Measurements from ENCODE around the gene TPR.
"Not testable (repeated sequence)": the region's sequence is repeated elsewhere in the genome, so short reads cannot be mapped to it uniquely, and the experiment has no call there.

The TPR gene

DNA sequence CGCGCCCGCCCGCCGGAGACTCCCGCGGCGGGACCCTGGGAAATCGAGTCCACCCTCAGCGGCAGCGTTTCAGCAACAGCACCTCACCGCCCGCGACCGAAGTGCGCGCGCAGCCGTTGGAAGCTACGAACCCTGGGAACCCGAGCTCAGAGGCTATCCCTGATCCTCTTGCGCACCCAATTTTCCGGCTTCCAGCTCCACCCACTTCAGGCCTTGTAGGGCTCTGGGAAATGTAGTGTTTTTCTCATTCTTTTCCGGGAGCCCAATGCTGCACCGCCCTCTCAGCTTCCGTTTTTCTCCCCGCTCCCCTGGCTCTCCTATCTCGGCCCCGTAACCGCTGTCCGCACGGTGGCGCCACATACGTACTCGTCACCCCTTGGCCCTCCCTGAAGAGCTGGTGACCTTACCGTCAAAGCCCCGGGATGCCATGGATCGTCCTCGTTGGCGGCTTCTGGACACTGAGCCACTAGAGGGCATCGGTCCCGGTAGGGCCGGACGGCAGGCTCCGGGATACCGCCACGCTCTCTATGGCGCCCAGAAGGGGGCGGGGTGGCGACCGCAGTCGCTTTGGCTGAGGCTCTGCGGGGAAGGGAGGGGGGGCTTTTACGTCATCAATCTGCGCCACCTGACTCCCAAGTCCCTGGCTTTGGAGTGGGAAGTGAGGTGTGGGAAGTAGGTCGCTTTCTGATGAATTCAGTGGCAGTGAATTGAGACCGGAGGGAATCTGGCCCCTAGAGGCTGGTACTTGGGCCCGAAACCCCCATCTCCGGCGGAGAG lies at the start of gene TPR, which contains the start of gene ODR4:
Gene TPR (minus strand): TSS at position 102 of the 777 bp plus-strand sequence. CDS start 225 bp downstream, outside the sequence.
Gene ODR4 (plus strand): TSS at position 687 of the 777 bp plus-strand sequence. CDS start 3,948 bp downstream, outside the sequence.
- intact Hi-C loops (cut with DNase I) = loop anchor here (10.0 kb wide), 2 partner anchors 1061 to 1221 kb away; partner anchors contain the start of genes IVNS1ABP, SWT1 and TRMT1L

DNA sequence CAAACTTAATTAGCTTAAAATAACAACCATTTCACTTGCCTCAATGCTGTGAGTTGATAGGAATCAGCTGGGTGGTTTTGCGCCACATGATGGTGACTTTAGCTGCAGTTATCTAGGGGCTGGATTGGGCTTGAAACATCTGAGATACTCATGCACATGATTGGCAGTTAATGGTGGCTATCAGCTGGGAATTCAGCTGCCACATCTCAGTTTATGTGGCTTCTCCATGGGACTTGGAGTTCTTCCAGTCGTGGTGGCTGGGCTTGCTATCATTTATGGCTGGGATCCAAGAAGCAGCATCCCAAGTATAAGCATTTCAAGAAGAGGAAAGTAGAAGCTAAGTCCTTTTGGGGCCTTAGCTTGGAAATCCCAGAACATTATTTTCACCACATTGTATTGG lies 49.5 kb upstream of the TPR start:
- DNase-seq = no peak
- intact Hi-C loops (cut with DNase I) = no loop called here

More for the DNA sequence above, at the start of gene TPR, which contains the start of gene ODR4:
- peak; percentile 94 to 99 (median 97) for DNase-seq

DNA sequence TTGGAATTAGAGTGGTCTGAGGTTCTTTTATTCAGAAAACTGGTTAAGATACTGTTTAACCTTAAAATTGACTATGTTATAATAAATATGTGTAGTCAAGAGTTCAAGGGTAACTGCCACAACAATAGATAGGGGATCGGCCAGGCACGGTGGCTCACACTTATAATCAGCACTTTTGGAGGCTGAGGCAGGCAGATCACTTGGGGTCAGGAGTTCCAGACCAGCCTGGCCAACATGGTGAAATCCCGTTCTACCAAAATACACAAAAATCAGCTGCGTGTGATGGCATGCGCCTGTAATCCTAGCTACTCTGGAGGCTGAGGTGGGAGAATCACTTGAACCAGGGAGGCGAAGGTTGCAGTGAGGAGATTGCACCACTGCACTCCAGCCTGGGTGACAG lies 46.4 kb upstream of the TPR start:
- intact Hi-C loops (cut with DNase I) = no loop called here
- no peak for DNase-seq

GRCh38 chr1:186420923-186421322 lies 45.9 kb upstream of the TPR start:
- intact Hi-C loops (cut with DNase I) = no loop called here
- DNase-seq = no peak

DNA sequence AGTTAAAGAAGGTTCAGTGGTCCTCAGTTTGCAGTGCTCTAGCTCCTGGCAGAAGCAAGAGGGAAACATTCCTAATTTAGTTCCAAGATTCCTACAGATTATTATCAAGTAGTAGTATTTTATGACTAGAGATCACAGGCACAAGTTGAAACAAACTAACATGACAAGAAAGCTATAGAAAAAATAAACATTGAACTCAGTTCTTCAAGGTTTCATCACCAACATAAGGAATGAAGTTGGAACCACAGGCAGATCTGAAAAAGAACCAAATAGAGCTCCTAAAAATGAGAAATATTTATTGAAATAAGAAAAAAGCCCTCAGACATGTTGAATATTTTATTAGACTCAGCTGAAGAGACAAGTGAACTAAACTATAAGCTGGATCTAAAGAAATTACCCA lies 45.3 kb upstream of the TPR start:
- no peak for DNase-seq
- intact Hi-C loops (cut with DNase I) = no loop called here

GRCh38 chr1:186418503-186418902 lies 43.5 kb upstream of the TPR start:
- no peak for DNase-seq
- intact Hi-C loops (cut with DNase I) = no loop called here

GRCh38 chr1:186413319-186413718 lies 38.3 kb upstream of the TPR start:
- DNase-seq = no peak
- intact Hi-C loops (cut with DNase I) = no loop called here

DNA sequence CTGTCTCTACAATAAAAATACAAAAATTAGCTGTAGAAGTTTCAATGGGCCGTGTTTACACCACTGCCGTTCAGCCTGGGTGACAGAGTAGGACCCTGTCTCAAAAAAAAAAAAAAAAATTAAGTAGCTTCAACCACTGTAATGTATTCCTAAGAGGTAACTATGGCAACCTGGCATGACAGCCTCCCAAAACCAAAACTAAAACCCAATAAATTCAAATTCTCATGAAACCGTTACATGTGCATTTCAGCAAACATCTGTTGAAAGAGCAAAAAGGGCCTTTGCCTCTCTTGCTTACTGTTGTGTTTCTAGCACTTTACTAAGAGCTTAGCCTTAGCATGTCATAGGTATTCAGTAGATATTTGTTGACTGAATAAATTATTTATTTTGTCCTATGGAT lies 34.0 kb upstream of the TPR start:
- no peak for DNase-seq
- intact Hi-C loops (cut with DNase I) = no loop called here

DNA sequence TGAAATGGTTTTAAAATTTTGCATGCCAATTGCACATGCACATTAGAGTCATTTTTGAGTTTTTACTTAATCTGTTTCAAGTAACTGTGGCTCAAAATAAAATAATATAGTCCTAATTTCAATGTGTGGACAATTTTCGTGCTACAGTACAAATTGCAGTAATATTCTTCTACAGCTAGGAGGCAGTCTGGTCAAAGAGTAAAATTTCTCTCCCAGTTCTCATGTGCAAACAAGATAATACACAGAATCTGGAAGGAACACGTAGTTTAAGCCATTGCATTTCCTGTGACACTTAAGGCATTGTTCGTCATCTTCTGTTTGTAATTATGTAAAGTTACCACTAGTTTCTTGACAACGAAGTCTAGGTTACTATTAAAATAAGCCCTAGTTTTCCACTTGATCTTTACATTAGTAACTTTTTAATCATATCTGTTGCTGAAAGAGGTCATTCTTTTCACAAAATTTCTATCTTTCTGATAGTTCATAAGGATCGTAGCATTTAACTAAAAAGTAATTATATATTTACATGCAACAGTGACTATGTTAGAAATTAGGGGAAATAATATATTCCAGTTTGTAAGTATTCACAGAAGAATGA lies 29.5 kb upstream of the TPR start:
- DNase-seq = peak in 1 of 42 donors; percentile 11
- intact Hi-C loops (cut with DNase I) = no loop called here

DNA sequence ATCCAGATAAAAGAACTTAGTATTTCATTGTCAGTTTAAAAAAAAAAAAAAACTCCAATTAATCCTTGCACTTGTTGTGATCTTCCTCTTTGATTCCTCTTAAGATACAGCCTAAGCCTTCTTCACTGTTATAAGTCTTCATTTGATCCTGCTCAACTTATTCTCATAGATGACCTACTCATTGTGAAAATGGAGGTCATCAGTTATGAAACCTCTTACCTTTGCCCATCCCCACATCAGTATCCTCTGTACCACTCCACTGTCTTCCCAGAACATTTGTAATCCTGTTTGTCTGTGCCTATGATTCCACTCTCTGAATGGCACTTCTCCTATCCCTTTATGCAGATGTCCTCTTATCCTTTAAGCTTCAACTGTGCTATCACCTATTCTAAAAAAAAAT lies 28.6 kb upstream of the TPR start:
- intact Hi-C loops (cut with DNase I) = no loop called here
- no peak for DNase-seq

GRCh38 chr1:186401446-186401845 lies 26.4 kb upstream of the TPR start:
- intact Hi-C loops (cut with DNase I); DNase-seq: not testable (repeated sequence)

DNA sequence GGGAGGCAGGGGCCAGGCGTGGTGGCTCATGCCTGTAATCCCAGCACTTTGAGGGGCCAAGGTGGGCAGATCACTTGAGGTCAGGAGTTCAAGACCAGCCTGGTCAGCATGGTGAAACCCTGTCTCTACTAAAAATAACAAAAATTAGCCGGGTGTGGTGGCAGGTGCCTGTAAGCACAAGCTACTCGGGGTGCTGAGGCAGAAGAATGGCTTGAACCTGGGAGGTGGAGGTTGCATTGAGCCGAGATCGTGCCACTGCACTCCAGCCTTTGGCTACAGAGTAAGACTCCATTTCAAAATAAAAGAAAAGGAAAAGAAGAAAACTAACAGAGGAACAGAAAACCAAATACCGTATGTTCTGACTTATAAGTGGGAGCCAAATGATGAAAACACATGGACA lies 17.7 kb upstream of the TPR start:
- intact Hi-C loops (cut with DNase I); DNase-seq: not testable (repeated sequence)

DNA sequence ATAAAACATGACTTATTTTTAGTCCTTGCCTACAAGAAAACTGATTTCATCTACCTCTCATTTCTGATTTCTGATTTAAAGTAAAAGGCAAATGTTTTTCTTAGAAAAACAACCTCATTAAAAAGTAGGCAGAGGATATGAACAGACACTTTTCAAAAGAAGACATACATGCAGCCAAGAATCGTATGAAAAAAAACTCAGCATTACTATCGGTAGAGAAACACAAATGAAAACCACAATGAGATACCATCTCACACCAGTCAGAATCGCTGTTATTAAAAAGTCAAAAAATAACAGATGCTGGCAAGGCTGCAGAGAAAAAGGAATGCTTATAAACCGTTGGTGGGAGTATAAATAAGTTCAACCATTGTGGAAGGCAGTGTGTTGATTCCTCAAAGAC lies 16.8 kb upstream of the TPR start:
- intact Hi-C loops (cut with DNase I) = no loop called here
- no peak for DNase-seq

GRCh38 chr1:186390925-186391324 lies 15.9 kb upstream of the TPR start:
- intact Hi-C loops (cut with DNase I) = no loop called here

DNA sequence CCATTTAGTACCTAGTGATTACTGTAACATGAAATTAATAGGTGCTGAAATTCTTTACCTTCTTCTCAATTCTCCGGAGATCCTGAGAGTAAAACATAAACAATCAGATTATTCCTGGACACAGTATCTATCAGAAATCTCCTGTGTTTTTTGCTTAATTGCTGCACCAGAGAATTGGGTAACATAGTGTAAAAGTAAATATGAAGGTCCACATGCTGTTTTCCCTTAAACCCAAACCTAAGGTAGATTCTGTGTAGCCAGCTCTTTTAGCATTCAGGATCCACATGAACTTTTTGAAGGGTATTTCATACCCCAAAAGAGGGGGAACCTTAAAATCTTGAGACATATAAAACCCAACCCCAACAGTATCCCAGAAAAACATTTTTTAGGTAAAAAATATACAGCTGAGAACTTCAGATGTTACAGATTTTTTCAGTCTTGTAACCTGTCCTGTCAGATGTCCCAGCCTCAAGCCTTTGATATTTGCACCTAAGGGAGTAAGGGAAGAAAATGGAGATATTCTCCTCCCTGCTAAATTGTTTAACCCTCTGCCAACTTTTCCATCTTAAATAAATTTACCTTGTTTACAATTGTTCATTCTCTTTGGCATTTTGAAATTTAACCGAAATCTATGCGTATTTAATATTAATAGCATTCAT lies 11.8 kb upstream of the TPR start:
- DNase-seq = no peak
- intact Hi-C loops (cut with DNase I) = no loop called here

More at GRCh38 chr1:186390925-186391324, 15.9 kb upstream of the TPR start:
- no peak for DNase-seq

DNA sequence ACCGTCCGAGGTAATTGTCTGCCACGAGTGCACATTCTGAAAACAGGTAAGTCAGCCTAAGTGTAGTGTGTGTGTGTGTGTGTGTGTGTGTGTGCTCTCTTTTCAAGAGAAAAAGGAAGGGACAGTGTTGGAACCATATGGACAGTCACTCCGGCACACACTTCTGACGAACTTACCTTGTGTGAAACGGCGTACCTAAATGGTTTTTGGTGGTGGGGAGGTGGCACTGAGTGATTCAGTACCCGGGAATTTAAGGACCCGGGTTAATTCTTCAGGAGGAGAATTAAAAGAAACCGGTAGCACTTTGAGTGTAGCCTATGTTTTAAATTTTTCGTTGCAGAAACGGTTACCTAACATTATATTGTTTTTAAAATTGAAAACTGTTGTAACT lies 871 bp upstream of the TPR start:
- intact Hi-C loops (cut with DNase I) = loop anchor here (10.0 kb wide), 2 partner anchors 1061 to 1221 kb away; partner anchors contain the start of genes IVNS1ABP, SWT1 and TRMT1L

DNA sequence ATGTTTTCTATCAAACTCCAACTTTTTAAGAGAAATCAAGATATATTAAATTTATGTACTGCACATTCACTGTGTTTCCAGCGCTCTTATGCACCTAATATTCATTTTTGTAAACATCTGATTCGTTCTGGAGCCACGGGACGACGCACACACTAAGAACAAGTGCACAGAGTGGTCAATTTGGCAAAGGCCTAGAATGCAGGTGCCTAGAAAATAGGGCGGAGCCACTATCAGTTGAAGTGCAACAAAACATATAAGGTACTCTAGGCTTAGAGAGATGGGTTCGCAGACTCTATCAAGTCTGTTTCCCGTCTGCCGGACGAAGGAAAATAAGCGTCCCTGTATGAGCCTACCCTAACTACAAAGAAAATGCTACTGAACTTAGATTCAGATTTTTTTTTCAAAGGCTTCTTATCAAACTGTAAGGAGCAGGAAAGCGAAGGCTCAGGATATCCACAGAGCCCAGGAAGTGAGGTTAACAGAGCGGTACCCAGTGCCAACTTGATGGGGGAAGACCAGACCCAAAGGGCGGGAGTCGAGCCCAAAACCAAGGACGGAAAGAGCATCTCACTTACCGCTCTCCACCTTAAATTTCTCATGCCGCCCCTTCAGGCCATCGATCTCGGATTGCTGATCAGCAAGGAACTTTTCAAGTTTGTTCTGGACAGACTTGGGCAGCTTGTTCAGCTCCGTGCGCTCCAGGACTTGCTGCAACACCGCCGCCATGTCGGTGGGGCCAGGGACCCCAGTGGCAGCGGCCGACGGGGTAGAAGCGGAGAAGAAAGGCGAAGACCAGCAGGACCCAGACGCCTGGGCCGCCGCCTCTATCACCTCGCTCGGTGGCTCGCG lies 526 bp downstream of the TPR start:
- intact Hi-C loops (cut with DNase I) = loop anchor here (10.0 kb wide), 2 partner anchors 1060 to 1220 kb away; partner anchors contain the start of genes IVNS1ABP, SWT1 and TRMT1L
- peak in 3 of 42 donors; percentile 4 to 23 (median 10) for DNase-seq

More for the DNA sequence above, 871 bp upstream of the TPR start:
- DNase-seq = no peak

DNA sequence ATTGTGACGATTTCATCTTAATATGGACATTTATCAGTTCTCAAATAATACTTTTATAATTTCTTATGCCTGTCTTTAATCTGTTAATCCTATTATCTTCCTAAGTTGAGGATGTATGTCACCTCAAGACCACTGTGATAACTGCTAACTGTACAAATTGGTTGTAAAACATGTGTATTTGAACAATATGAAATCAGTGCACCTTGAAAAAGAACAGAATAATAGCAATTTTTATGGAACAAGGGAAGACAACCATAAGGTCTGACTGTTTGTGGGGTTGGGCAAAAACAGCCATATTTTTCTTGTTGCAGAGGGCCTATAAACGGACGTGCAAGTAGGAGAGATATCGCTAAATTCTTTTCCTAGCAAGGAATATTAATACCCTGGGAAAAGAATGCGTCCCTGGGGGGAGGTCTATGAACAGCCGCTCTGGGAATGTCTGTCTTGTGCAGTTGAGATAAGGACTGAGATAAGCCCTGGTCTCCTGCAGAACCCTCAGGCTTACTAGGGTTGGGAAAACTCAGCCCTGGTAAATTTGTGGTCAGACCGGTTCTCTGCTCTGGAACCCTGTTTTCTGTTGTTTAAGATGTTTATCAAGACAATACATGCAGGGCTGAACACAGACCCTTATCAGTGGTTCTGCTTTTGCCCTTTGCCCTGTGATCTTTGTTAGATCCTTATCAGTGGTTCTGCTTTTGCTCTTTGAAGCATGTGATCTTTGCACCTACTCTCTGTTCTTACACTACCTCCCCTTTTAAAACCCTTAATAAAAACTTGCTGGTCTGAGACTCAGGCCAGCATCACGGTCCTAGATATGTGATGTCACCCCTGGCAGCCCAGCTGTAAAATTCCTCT lies 27.0 kb downstream of the TPR start:
- DNase-seq; intact Hi-C loops (cut with DNase I): not testable (repeated sequence)
